ENCODE measurements around the gene SYVN1. TPM values are rescaled to one million over a fixed set of nuclear protein-coding genes. Genes with fewer than 3 reads are reported as not detected.

Gene SYVN1
- total and polyA plus RNA-seq, 10 of the 15 experiments (the other 5 are each of a cell fraction or from before 2014, with no cell fraction given): 0.79 to 63.6 (median 20.1) TPM

GRCh38 chr11:65131895-65132237, 2.5 kb downstream of the SYVN1 start (continued):
- TF ChIP-seq CEBPZ (IDR thresholded peaks at IDR 0.05; ENCODE audit: low read depth, low read length): no peak
- no peak for TF ChIP-seq ZNF687 (IDR thresholded peaks at IDR 0.05)
- no peak for TF ChIP-seq RBBP5 (conservative IDR thresholded peaks at IDR 0.05)
- TF ChIP-seq ATF7 (IDR thresholded peaks at IDR 0.05; ENCODE audit: low read depth): no peak
- TF ChIP-seq KDM1A (IDR thresholded peaks at IDR 0.05; ENCODE audit: borderline replicate concordance): no peak
- no peak for TF ChIP-seq POLR2A (IDR thresholded peaks at IDR 0.05; ENCODE audit: low read depth, low read length)
- no peak for TF ChIP-seq KLF5 (IDR thresholded peaks at IDR 0.05; ENCODE audit: partially characterized antibody)
- no peak for TF ChIP-seq BHLHE40 (IDR thresholded peaks at IDR 0.05; ENCODE audit: borderline replicate concordance in 1 of 2, low read depth in 2 of 2, low read length in 1 of 2)
